Adrenal gland (tissue), 12 donors: ENCODE measurements around the gene NAMPT. TPM values are rescaled to one million over a fixed set of nuclear protein-coding genes. Genes with fewer than 3 reads are reported as not detected.

Experiments
- DNase-seq, 7 donors: peaks; one replicate each; pipeline ENCODE4 v3.0.0-alpha.2; 2019 to 2020
- H3K27ac ChIP-seq, 5 donors: fragments of 200-600 bp; sonication (generic) in 4 of 5; 1 replicate in 3 of 5; 2 replicates in 2 of 5; pipeline versions ENCODE4 v1.5.1 to v1.8.0; 2016 to 2020; ENCODE audit warnings: mild to moderate bottlenecking in 1 of 5
- H3K27me3 ChIP-seq: fragments of 200-600 bp; 2 replicates; pipeline ENCODE4 v1.8.0; 2021
- H3K36me3 ChIP-seq, 2 donors: fragments of 200-600 bp; replicated peaks in 1 of 2; 1 replicate in 1 of 2; 2 replicates in 1 of 2; pipeline versions ENCODE4 v1.5.1 to v1.8.0; 2018 to 2022
- H3K4me1 ChIP-seq, 2 donors: fragments of 200-600 bp; replicated peaks in 1 of 2; 1 replicate in 1 of 2; 2 replicates in 1 of 2; pipeline versions ENCODE4 v1.5.1 to v1.8.0; 2018 to 2021
- H3K4me3 ChIP-seq, 4 donors: fragments of 200-600 bp; sonication (generic) in 3 of 4; one replicate each; pipeline ENCODE4 v1.5.1; 2016 to 2018
- H3K9me3 ChIP-seq, 3 donors: fragments of 200-600 bp; sonication (generic) in 1 of 3; replicated peaks in 1 of 3; 1 replicate in 2 of 3; 2 replicates in 1 of 3; pipeline versions ENCODE4 v1.5.1 to v1.8.0; 2016 to 2021
- POLR2A ChIP-seq, 2 donors: fragments of 450-650 bp; IDR thresholded peaks; one replicate each; pipeline ENCODE4 v1.6.1; 2017; ENCODE audit warnings: antibody characterized with exemption in 2 of 2, mild to moderate bottlenecking in 2 of 2, moderate library complexity in 1 of 2
- WGBS, 4 donors: extraction: QIAGEN DNeasy Blood & Tissue Kit in 2 of 4; methylation state at CpG; one replicate each; pipeline versions ENCODE4 v1.1.5 to v1.1.7; 2013 to 2017; 5-methylcytosine and 5-hydroxymethylcytosine counted together
- intact Hi-C, 2 donors: fragments of 100-400 bp; cut with DNase I; formaldehyde crosslinking; loops; one replicate each; pipeline versions ENCODE4 v1.14.1 to v1.15.0; 2022 to 2023
- polyA plus RNA-seq, 3 donors: library from polyadenylated mRNA; stranded (reverse); fragments of 200-250 nt in 2 of 3; fragments of 350-450 nt in 1 of 3; fragmentation: Illumina TruSeq in 1 of 3; extraction: RNeasy Lipid Tissue Mini Kit (QIAGEN cat#74804) in 1 of 3; gene quantifications; one replicate each; pipeline ENCODE4 v1.2.3, GENCODE V29; 2013 to 2014
- total RNA-seq, 9 donors: library from RNA; depleted of rRNA in 4 of 9; stranded (reverse); fragments of >200 nt in 4 of 9; fragments of 120-200 nt in 1 of 9; fragmentation: NEBNext Ultra II Directional in 1 of 9; extraction: Animal tissue kit (Norgen Biotek cat#: 25700) in 1 of 9; gene quantifications; one replicate each; pipeline versions ENCODE4 v1.1.0 to v1.2.4, GENCODE V29; 2013 to 2023
- TF ChIP-seq, protein P1 (sequence below), 6 experiments: fragments of 450-650 bp in 4 of 6; fragments of 200-600 bp in 2 of 6; sonication (generic) in 1 of 6; IDR thresholded peaks; 1 replicate in 5 of 6; 2 replicates in 1 of 6; pipeline versions ENCODE4 v1.5.1 to v1.8.0; 2016 to 2021; ENCODE audit warnings: antibody characterized with exemption in 6 of 6, mild to moderate bottlenecking in 2 of 6, moderate library complexity in 1 of 6
- donor health status: healthy with polysubstance abuse.
- donor health status: Bipolar disorder and iron deficiency.
- donor health status: DM: yes; HTN: yes; CAD: no.
- donor health status: DM: no; HTN: no; CAD: no.
- donor health status: DM: no; HTN: no; CAD: no.
- donor health status: DM: yes; HTN: yes; CAD: no.

NAMPT gene
- total and polyA plus RNA-seq, 12 donors: 21.7 to 482 (median 137) TPM

DNA sequence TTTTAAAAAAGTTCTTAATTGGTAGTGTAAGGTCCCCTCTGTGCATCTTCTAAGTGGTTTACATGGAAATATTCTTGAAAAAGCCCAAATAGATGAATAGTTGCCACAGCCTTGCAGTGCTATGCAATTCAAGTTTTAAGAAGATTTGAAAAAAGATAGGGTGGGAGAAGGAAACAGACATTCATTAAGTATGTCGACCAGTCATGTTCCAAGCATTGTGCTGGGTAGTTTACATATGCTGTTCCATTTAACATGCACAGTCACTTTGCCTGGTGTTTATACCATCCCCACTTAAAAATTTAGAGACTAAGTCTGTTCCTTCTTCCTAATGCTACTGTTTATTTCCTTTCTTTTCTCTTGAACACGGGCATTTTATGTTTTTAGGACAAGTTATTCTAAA, 28.1 kb upstream of the NAMPT start:
- Histone ChIP-seq H3K9me3 (no peaks in the 10 kb centered on the region), H3K4me1 (no peaks in the 10 kb centered on the region), H3K4me3 (no peak overlapping the region), H3K27ac (no peak overlapping the region), H3K36me3 (no peaks in the 10 kb centered on the region), H3K27me3 (no peaks in the 10 kb centered on the region)
- intact Hi-C loops: no loop called here
- DNase-seq: no peak
- WGBS, 4 donors: 73 to 82% (median 75%) methylated on average over 2 of the region's 2 CpGs
- TF ChIP-seq POLR2A (IDR thresholded peaks at IDR 0.05): no peak
- TF ChIP-seq, protein P1, sequence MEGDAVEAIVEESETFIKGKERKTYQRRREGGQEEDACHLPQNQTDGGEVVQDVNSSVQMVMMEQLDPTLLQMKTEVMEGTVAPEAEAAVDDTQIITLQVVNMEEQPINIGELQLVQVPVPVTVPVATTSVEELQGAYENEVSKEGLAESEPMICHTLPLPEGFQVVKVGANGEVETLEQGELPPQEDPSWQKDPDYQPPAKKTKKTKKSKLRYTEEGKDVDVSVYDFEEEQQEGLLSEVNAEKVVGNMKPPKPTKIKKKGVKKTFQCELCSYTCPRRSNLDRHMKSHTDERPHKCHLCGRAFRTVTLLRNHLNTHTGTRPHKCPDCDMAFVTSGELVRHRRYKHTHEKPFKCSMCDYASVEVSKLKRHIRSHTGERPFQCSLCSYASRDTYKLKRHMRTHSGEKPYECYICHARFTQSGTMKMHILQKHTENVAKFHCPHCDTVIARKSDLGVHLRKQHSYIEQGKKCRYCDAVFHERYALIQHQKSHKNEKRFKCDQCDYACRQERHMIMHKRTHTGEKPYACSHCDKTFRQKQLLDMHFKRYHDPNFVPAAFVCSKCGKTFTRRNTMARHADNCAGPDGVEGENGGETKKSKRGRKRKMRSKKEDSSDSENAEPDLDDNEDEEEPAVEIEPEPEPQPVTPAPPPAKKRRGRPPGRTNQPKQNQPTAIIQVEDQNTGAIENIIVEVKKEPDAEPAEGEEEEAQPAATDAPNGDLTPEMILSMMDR (IDR thresholded peaks at IDR 0.05): no peak

DNA sequence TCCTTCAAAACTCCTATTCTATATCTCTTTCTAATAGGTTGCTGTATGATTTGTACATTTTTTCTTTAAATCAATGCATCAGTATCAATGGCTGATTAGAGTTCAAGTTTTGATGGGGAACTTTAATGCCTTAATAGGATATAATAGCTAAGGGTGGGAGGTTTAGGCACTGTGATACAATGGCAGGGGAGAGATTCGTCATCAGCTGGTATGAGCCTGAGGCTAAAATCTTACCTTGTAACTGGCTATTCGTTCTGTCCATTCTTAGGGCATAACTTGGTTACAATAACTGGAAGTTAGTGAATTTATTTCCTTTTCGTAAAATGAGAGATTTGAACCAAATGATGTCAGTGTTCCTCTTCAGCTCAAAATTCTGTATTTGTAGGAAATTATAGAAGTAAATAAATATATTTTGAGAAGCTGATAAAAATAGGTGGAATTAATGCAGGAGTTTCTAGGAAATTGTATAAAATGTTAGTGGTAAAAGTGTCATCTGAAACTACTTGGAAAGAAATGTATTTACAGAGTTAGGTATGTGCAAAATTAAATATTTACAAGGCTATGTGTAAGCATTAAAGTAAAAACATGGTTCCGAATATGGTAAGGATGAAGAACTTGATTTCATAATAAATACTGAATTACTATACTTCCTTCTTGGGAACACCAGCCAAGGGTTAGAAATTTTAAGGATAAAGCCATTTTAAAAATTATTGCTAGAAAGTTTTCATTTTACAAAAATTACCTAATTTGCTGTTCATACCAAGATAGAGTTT, 27.5 kb upstream of the NAMPT start:
- Histone ChIP-seq H3K4me1 (no peaks in the 10 kb centered on the region), H3K4me3 (no peak overlapping the region), H3K36me3 (no peaks in the 10 kb centered on the region), H3K27me3 (no peaks in the 10 kb centered on the region), H3K9me3 (no peaks in the 10 kb centered on the region), H3K27ac (no peak overlapping the region)
- WGBS, 4 donors: 82 to 85% (median 84%) methylated on average over 4 of the region's 4 CpGs
- no peak for DNase-seq
- TF ChIP-seq POLR2A (IDR thresholded peaks at IDR 0.05): no peak
- TF ChIP-seq, protein P1 (IDR thresholded peaks at IDR 0.05): no peak
- intact Hi-C loops: no loop called here

DNA sequence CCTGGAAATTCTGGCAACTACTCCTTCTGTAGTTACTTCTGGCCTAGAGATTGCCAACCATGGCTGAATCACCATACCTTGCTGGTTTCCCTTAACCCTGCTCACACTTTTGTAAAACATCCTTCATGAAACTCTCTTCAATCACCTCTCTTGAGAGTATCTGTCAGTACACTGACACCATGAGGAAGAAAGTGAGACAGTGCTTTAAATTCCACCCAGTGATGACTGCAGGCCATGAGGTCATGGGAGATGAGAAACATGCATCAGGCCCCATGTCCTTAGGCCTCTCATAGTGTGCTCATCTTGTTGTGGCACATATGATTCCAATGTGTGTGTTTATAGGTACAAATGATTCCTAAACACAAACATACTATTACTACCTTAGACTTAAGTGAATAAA, 24.6 kb upstream of the NAMPT start:
- Histone ChIP-seq H3K36me3 (no peaks in the 10 kb centered on the region), H3K27ac (no peak overlapping the region), H3K4me1 (no peaks in the 10 kb centered on the region), H3K27me3 (peaks cover 5% of the 10 kb centered on the region), H3K4me3 (no peak overlapping the region), H3K9me3 (no peaks in the 10 kb centered on the region)
- intact Hi-C loops: no loop called here
- DNase-seq: no peak
- TF ChIP-seq POLR2A (IDR thresholded peaks at IDR 0.05): no peak
- TF ChIP-seq, protein P1 (IDR thresholded peaks at IDR 0.05): no peak

DNA sequence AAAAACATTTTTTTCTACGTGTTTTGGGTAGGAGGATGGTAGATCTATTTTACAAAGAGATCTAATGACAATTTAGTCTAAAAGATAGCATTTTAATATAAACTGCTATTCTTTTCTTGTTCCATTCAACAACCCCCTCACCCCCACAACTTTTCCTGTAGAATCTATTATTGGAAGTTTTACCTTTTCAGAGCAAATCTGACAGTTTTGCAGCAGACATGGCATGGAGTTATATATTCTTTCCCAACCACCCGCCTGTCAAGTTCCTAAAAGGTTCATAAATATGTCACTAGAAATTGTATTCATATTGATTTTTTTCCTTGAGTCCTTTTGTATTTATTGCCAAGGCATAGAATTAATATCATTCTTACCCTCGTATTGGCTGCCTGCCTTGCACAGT, 21.5 kb upstream of the NAMPT start:
- H3K36me3 ChIP-seq: no peaks in the 10 kb centered on the region
- intact Hi-C loops: no loop called here
- no peaks in the 10 kb centered on the region for H3K9me3 ChIP-seq
- no peak for TF ChIP-seq POLR2A (IDR thresholded peaks at IDR 0.05)
- TF ChIP-seq, protein P1 (IDR thresholded peaks at IDR 0.05): no peak
- H3K4me3 ChIP-seq: no peak overlapping the region
- WGBS, 4 donors: 77 to 92% (median 79%) methylated on average over 3 of the region's 3 CpGs
- no peak for DNase-seq
- no peak overlapping the region for H3K27ac ChIP-seq
- H3K27me3 ChIP-seq: peaks cover 5% of the 10 kb centered on the region
- H3K4me1 ChIP-seq: no peaks in the 10 kb centered on the region
